ENCODE data around the gene ANKRD24.
"Not testable (repeated sequence)": the region's sequence is repeated elsewhere in the genome, so short reads cannot be mapped to it uniquely, and the experiment has no call there.

ANKRD24 gene

GRCh38 chr19:4196587-4197148 is 14.2 kb downstream of the ANKRD24 start:
- H3K27ac ChIP-seq, result no peak overlapping the region

DNA sequence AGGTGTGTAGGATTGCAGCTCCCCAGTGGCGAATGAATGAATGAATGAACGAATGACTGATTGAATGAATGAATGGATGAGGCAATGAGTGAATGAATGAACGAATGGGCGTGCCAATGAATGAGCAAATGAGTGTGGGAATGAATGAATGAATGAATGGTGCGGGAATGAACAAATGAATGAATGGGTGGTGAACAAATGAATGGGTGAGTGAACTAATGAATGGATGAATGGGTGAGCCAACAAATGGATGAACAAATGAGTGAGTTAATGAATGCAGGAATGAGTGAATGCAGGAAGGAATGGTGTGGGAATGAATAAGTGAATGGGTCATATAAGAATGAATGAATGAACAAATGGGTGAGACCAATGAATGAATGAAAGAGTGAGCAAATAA is 14.7 kb downstream of the ANKRD24 start:
- no peak overlapping the region for H3K27ac ChIP-seq

More at GRCh38 chr19:4196587-4197148, 14.2 kb downstream of the ANKRD24 start:
- no peak for DNase-seq (ENCODE audit: low read depth, low spot score)

GRCh38 chr19:4197625-4198466 is 15.4 kb downstream of the ANKRD24 start:
- no peak overlapping the region for H3K27ac ChIP-seq
- no peak for DNase-seq (ENCODE audit: low read depth, low spot score)

More for the DNA sequence above, 14.7 kb downstream of the ANKRD24 start:
- no peak for DNase-seq (ENCODE audit: low read depth, low spot score)

DNA sequence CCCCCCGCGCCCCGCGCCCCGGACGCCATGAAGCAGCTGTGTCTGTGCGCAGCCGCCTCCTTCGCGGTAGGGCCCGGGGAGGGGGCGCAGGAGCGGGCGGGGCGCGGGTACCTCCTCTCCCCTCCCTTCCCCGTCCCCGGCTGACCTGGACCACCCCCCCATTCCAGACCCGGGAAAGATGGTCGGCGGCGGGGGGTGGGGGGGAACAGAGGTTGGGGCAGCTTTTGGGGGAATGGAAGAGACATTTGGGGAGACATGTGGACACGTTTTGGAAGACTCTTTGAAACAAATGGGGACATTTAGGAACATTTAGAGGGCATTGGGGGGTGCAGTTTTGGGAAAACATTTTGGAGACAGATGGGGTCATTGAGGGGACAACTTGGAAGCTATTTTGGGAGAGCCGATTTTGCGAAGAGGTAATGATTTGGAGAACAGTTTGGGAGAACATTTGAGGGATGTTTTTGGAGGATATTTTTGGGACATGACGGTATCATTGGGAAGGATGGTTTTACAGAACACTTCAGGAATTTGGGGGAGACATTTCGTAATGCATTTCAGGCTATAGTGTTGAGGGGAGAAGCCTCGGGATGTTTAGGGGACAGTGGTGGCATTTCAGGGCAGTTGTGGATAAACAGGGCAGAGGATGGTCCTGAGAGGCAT is 16.1 kb downstream of the ANKRD24 start:
- no peak for DNase-seq (ENCODE audit: low read depth, low spot score)
- H3K27ac ChIP-seq, result no peak overlapping the region

DNA sequence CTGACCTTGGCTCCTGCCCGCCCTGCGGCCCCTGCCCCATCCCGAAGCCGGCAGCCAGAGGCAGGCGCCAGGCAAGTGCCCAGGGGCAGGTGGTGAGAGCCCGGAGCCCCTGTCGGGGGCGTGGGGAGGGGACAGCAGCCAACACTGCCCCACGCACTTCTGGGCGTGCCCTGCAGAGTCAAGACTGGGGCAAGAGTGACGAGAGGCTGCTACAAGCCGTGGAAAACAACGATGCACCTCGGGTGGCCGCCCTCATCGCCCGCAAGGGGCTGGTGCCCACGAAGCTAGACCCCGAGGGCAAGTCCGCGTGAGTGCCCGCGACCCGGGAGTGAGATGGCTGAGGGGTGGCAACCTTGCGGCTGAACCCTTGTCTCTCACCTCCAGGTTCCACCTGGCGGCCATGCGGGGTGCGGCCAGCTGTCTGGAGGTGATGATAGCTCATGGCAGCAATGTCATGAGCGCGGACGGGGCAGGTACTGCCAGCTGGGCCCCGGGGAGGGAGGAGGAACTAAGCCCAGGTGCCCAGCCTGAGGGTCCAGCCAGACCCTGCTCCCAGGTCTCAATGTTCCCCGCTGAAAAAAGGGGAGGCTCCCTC is 17.3 kb downstream of the ANKRD24 start:
- H3K27ac ChIP-seq, result no peak overlapping the region
- DNase-seq (ENCODE audit: low read depth, low spot score), result no peak

GRCh38 chr19:4200940-4201542 is 18.6 kb downstream of the ANKRD24 start:
- H3K27ac ChIP-seq, result no peak overlapping the region
- DNase-seq (ENCODE audit: low read depth, low spot score), result no peak

DNA sequence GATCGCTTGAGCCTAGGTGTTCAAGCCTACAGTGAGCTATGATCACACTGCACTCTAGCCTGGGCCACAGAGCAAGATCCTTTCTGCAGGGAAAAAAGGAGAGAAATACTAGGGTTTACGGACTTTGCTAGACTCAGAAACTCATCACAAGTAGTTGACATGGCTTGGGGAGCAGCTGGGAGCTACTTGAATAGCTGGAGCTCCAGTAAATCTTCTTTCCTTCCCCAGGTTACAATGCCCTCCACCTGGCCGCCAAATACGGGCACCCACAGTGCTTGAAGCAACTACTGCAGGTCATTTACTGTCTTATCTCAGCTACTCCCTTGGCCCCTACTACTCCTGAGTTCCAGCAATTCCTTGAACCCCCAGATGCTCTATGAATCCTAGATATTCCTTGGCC is 19.3 kb downstream of the ANKRD24 start:
- DNase-seq (ENCODE audit: low read depth, low spot score), result no peak

DNA sequence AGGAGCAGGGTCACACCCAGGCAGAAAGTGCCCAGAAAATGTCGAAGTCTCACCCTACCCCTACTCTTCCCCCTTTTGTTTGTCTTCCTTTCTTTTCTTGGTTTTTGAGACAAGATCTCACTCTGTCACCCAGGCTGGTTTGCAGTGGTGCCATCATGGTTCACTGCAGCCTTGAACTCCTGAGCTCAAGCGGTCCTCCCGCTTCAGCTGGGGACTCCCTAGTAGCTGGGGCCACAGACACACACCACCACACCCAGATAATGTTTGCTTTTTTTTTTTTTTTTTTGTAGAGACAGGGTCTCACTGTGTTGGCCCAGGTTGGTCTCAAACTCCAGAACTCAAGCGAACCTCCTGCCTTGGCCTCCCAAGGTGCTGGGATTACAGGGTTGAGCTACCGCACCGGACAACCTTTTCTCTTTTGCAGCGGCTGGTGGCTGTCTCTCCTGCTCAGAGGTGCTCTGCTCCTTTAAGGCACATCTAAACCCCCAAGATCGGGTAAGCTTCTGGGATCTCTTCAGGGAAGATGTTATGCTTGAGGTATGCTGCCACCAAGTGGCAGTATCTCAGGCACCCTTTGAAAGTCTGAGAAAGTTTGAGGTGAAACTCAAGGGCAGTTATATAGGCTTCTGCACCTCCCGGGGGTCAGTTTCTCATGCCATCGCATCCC is 24.5 kb downstream of the ANKRD24 start:
- no peak overlapping the region for H3K27ac ChIP-seq
- no peak for DNase-seq (ENCODE audit: low read depth, low spot score)

More for the DNA sequence above, 19.3 kb downstream of the ANKRD24 start:
- H3K27ac ChIP-seq, result no peak overlapping the region

- H3K27ac ChIP-seq, result no peak overlapping the region
- DNase-seq (ENCODE audit: low read depth, low spot score), result no peak
These were observed 26.1 kb downstream of the ANKRD24 start for GRCh38 chr19:4208385-4209094.

- no peak overlapping the region for H3K27ac ChIP-seq
- DNase-seq (ENCODE audit: low read depth, low spot score), result no peak
These were observed 27.8 kb downstream of the ANKRD24 start for GRCh38 chr19:4210166-4210731.

DNA sequence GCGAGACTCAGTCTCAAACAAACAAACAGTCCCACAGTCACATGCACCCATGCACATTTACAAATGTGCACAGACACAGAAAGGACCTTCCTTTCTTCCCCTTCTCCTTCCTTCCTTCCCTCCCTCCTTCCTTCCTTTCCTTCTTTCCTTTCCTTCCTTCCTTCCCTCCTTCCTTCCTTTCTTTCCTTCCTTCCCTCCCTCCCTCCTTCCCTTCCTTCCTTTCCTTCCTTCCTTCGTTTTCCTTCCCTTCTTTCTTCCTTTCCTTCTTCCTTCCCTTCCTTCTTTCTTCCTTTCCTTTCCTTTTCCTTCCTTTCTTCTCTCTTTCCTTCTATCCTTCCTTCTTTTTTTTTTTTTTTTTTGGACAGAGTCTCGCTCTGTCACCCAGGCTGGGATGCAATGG is 30.6 kb downstream of the ANKRD24 start:
- no peak for DNase-seq (ENCODE audit: low read depth, low spot score)
- H3K27ac ChIP-seq, result no peak overlapping the region

DNA sequence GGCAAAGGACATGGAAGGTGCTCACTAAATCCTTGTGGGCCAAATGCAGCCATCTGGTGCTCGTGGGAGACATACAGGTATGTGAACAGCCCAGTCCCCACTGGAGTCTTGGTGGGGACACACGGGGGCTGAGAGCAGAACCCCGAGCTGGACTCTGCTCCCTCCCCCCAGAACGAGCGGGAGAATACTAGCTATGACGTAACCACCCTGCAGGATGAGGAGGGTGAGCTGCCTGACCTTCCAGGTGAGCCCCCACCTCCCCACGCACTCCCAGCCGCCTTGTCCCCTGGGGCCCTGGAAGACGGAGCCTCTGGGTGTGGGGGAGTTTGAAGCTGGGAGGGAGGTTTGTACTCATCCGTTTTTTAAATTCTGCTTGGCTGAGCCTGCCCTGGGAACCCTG is 33.3 kb downstream of the ANKRD24 start:
- no peak overlapping the region for H3K27ac ChIP-seq
- DNase-seq (ENCODE audit: low read depth, low spot score), result no peak

DNA sequence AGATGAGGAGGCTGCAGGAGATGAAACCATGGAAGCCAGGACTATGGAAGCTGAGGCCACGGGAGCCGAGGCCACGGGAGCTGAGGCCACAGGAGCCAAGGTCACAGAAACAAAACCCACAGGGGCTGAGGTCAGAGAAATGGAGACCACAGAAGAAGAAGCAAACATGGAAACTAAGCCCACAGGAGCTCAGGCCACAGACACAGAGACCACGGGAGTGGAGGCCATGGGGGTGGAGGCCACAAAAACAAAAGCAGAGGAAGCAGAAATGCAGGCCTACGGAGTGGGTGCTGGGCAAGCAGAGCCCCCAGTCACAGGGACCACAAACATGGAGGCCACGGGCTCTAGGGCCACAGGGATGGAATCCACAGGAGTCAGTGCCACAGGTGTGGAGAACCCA is 34.4 kb downstream of the ANKRD24 start:
- no peak for DNase-seq (ENCODE audit: low read depth, low spot score)
- H3K27ac ChIP-seq, result no peak overlapping the region

DNA sequence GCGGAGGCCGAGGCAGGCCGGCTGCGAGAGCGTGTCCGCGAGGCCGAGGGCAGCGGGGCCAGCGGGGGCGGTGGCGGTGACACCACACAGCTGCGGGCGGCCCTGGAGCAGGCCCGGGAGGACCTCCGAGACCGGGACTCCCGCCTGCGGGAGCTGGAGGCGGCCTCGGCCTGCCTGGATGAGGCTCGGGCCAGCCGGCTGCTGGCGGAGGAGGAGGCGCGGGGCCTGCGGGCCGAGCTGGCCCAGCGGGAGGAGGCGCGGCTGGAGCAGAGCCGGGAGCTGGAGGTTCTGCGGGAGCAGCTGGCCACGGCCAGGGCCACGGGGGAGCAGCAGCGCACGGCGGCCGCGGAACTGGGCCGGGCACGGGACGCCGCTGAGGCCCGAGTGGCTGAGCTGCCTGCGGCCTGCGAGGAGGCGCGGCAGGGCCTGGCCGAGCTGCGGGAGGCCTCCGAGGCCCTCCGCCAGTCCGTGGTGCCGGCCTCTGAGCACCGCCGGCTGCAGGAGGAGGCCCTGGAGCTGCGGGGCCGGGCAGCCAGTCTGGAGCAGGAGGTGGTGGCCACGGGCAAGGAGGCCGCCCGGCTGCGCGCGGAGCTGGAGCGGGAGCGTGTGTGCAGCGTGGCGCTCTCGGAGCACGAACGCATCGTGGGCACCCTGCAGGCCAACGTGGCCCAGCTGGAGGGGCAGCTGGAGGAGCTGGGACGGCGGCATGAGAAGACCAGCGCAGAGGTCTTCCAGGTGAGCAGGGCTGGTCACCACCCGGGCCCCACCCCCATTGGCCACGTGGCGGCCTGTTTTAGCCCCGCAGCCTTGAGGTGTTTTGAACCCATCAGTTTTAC is 35.2 kb downstream of the ANKRD24 start:
- no peak for DNase-seq (ENCODE audit: low read depth, low spot score)
- no peak overlapping the region for H3K27ac ChIP-seq

GRCh38 chr19:4218523-4218922 is 36.0 kb downstream of the ANKRD24 start:
- H3K27ac ChIP-seq; DNase-seq (ENCODE audit: low read depth, low spot score): not testable (repeated sequence)

GRCh38 chr19:4220188-4220587 is 37.7 kb downstream of the ANKRD24 start:
- no peak for DNase-seq (ENCODE audit: low read depth, low spot score)
- H3K27ac ChIP-seq, result no peak overlapping the region

DNA sequence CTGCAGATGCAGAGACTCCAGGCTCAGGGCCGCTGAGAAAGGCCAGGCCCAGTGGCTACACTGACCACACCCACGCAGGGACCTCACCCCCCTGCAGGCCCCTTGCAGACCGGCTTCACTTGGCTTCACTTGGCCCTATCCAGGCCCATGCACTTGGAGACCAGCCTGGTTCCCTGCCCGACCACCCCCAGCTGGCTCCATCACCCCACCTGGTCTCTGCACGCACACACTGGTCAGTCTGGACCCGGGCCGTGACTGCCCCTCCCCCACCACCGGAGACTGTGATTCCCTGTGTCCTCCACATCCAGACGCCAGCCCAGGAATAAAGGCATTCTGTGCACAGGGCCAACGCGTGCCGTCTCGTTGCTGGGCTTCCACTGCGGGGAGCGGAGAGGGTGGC is 42.0 kb downstream of the ANKRD24 start:
- H3K27ac ChIP-seq, result no peak overlapping the region
- no peak for DNase-seq (ENCODE audit: low read depth, low spot score)

DNA sequence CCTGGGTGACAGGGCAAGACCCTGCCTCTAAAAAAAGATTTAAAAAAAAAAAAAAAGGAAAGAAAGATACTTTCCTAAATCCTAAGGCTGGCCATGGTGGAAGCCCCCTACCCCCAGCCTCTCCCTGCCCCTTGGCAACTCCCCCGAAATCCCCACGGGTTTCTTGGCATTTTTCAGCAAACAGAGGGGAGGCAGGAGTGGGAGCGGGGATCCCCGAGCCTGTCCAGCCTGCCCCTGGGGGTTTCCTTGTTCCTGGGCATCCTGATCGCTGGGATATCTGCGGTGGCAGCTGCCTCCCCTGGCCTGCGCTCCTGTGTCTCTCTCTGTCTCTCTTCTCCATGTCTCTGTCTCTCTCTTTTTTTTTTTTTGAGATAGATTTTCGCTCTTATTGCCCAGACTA is 43.4 kb downstream of the ANKRD24 start:
- H3K27ac ChIP-seq, result no peak overlapping the region
- no peak for DNase-seq (ENCODE audit: low read depth, low spot score)

Measured in epithelial cell of prostate (primary cell).